Renal pelvis (tissue), 12 donors: ENCODE results near the gene SPATA2. TPM values are rescaled to one million over a fixed set of nuclear protein-coding genes. Genes with fewer than 3 reads are reported as not detected.
"Not testable (repeated sequence)": the region's sequence is repeated elsewhere in the genome, so short reads cannot be mapped to it uniquely, and the experiment has no call there.

ENCODE experiments used
- DNase-seq: peaks from one replicate; pipeline ENCODE4 v3.0.0-alpha.2; 2013
- long read RNA-seq, 16 experiments: transcript quantifications; one replicate each; lab custom pipeline, GENCODE V29; 2026
- polyA plus RNA-seq, 3 donors: library from polyadenylated mRNA; unstranded; fragments of 120-200 nt; gene quantifications; one replicate each; pipeline ENCODE4 v1.2.1, GENCODE V29; 2013; ENCODE audit not compliant: insufficient read length in 3 of 3

The SPATA2 gene
- polyA plus RNA-seq = 10 to 100 TPM in 2 of 3 donors, 1 to 10 TPM in 1; 9.6 to 10.8 (median 10.7) TPM
- long read RNA-seq, donor 1, full-length matches to known transcripts = 2 of 2 reads
- long read RNA-seq, donor 1, partial matches to known transcripts = 0 of 2 reads
- long read RNA-seq, donor 1, other reads (novel, unspliced or antisense) = 0 of 2 reads
- long read RNA-seq, donor 2, full-length matches to known transcripts = 4 of 4 reads
- long read RNA-seq, donor 2, partial matches to known transcripts = 0 of 4 reads
- long read RNA-seq, donor 2, other reads (novel, unspliced or antisense) = 0 of 4 reads
- long read RNA-seq, donor 3, full-length matches to known transcripts = 4 of 4 reads
- long read RNA-seq, donor 3, partial matches to known transcripts = 0 of 4 reads
- long read RNA-seq, donor 3, other reads (novel, unspliced or antisense) = 0 of 4 reads
- long read RNA-seq, donor 4, full-length matches to known transcripts = 2 of 2 reads
- long read RNA-seq, donor 4, partial matches to known transcripts = 0 of 2 reads
- long read RNA-seq, donor 4, other reads (novel, unspliced or antisense) = 0 of 2 reads
- long read RNA-seq, donor 5, full-length matches to known transcripts = 1 of 1 reads
- long read RNA-seq, donor 5, partial matches to known transcripts = 0 of 1 reads
- long read RNA-seq, donor 5, other reads (novel, unspliced or antisense) = 0 of 1 reads
- long read RNA-seq, donor 6, full-length matches to known transcripts = 4 of 4 reads
- long read RNA-seq, donor 6, partial matches to known transcripts = 0 of 4 reads
- long read RNA-seq, donor 6, other reads (novel, unspliced or antisense) = 0 of 4 reads
- long read RNA-seq, donor 7, full-length matches to known transcripts = 5 of 5 reads
- long read RNA-seq, donor 7, partial matches to known transcripts = 0 of 5 reads
- long read RNA-seq, donor 7, other reads (novel, unspliced or antisense) = 0 of 5 reads
- long read RNA-seq, donor 8, full-length matches to known transcripts = 2 of 2 reads
- long read RNA-seq, donor 8, partial matches to known transcripts = 0 of 2 reads
- long read RNA-seq, donor 8, other reads (novel, unspliced or antisense) = 0 of 2 reads
- long read RNA-seq, donor 9, full-length matches to known transcripts = 4 of 4 reads
- long read RNA-seq, donor 9, partial matches to known transcripts = 0 of 4 reads
- long read RNA-seq, donor 9, other reads (novel, unspliced or antisense) = 0 of 4 reads
- long read RNA-seq, donor 10, full-length matches to known transcripts = 6 of 6 reads
- long read RNA-seq, donor 10, partial matches to known transcripts = 0 of 6 reads
- long read RNA-seq, donor 10, other reads (novel, unspliced or antisense) = 0 of 6 reads
- long read RNA-seq, donor 11, full-length matches to known transcripts = 1 of 1 reads
- long read RNA-seq, donor 11, partial matches to known transcripts = 0 of 1 reads
- long read RNA-seq, donor 11, other reads (novel, unspliced or antisense) = 0 of 1 reads
- long read RNA-seq, donor 12, full-length matches to known transcripts = 1 of 1 reads
- long read RNA-seq, donor 12, partial matches to known transcripts = 0 of 1 reads
- long read RNA-seq, donor 12, other reads (novel, unspliced or antisense) = 0 of 1 reads
- long read RNA-seq, donor 13, full-length matches to known transcripts = 2 of 2 reads
- long read RNA-seq, donor 13, partial matches to known transcripts = 0 of 2 reads
- long read RNA-seq, donor 13, other reads (novel, unspliced or antisense) = 0 of 2 reads
- long read RNA-seq, donor 14, full-length matches to known transcripts = 6 of 6 reads
- long read RNA-seq, donor 14, partial matches to known transcripts = 0 of 6 reads
- long read RNA-seq, donor 14, other reads (novel, unspliced or antisense) = 0 of 6 reads
- long read RNA-seq, donor 15, full-length matches to known transcripts = 9 of 9 reads
- long read RNA-seq, donor 15, partial matches to known transcripts = 0 of 9 reads
- long read RNA-seq, donor 15, other reads (novel, unspliced or antisense) = 0 of 9 reads
- long read RNA-seq, donor 16, full-length matches to known transcripts = 5 of 5 reads
- long read RNA-seq, donor 16, partial matches to known transcripts = 0 of 5 reads
- long read RNA-seq, donor 16, other reads (novel, unspliced or antisense) = 0 of 5 reads

- DNase-seq = peak; percentile 96
Observed at GRCh38 chr20:49915380-49916145, at the start of gene SPATA2. Gene SPATA2, minus strand, starts transcription at chr20:49915529. Its CDS starts 7,039 bp downstream, at chr20:49908490.

- DNase-seq = no peak
Observed at GRCh38 chr20:49961413-49961812, 46.1 kb upstream of the SPATA2 start.

- not testable (repeated sequence) for DNase-seq
Observed at GRCh38 chr20:49957089-49957938, 42.0 kb upstream of the SPATA2 start.

GRCh38 chr20:49956689-49957088, 41.4 kb upstream of the SPATA2 start:
- DNase-seq = no peak

- DNase-seq = not testable (repeated sequence)
Observed at GRCh38 chr20:49955830-49956396, 40.6 kb upstream of the SPATA2 start.

GRCh38 chr20:49955167-49955566, 39.8 kb upstream of the SPATA2 start:
- DNase-seq = no peak

- DNase-seq = no peak
Observed at GRCh38 chr20:49951151-49951550, 35.8 kb upstream of the SPATA2 start.

GRCh38 chr20:49948809-49949507, 33.6 kb upstream of the SPATA2 start:
- no peak for DNase-seq

- DNase-seq = no peak
Observed at GRCh38 chr20:49948178-49948577, 32.8 kb upstream of the SPATA2 start.

GRCh38 chr20:49945701-49946477, 30.6 kb upstream of the SPATA2 start:
- no peak for DNase-seq

- no peak for DNase-seq
Observed at GRCh38 chr20:49945306-49945700, 30.0 kb upstream of the SPATA2 start.

- no peak for DNase-seq
Observed at GRCh38 chr20:49942942-49943341, 27.6 kb upstream of the SPATA2 start.

- DNase-seq = no peak
Observed at GRCh38 chr20:49942303-49942702, 27.0 kb upstream of the SPATA2 start.

- DNase-seq = no peak
Observed at GRCh38 chr20:49941456-49941855, 26.1 kb upstream of the SPATA2 start.

GRCh38 chr20:49938173-49939163, 23.1 kb upstream of the SPATA2 start:
- no peak for DNase-seq
